HepG2 (cell line): Measurements from ENCODE around the gene UGT1A3. TPM values are rescaled to one million over a fixed set of nuclear protein-coding genes. Genes with fewer than 3 reads are reported as not detected.
"Not testable (repeated sequence)": the region's sequence is repeated elsewhere in the genome, so short reads cannot be mapped to it uniquely, and the experiment has no call there.

Experiments
- CBX1 ChIP-seq: IDR thresholded peaks from one replicate; pipeline ENCODE4 v1.6.1; 2016; ENCODE audit warnings: antibody characterized with exemption, low read depth
- FOXK1 ChIP-seq: sonication (generic); formaldehyde crosslinking; IDR thresholded peaks from 2 replicates; pipeline ENCODE4 v1.4.0; 2020; ENCODE audit warnings: low read depth, missing genetic modification reagents, borderline replicate concordance
- HDAC1 ChIP-seq: sonication (generic); formaldehyde crosslinking; IDR thresholded peaks from 2 replicates; pipeline ENCODE4 v1.5.1; 2020; ENCODE audit warnings: mild to moderate bottlenecking, missing genetic modification reagents
- HES4 ChIP-seq: sonication (generic); formaldehyde crosslinking; IDR thresholded peaks from 2 replicates; pipeline ENCODE4 v1.9.0; 2021; ENCODE audit warnings: mild to moderate bottlenecking, missing genetic modification reagents, borderline replicate concordance
- HHEX ChIP-seq: IDR thresholded peaks from 2 replicates; pipeline ENCODE4 v1.6.1; 2016; ENCODE audit warnings: control low read depth
- MAFK ChIP-seq, 2 experiments: IDR thresholded peaks in 1 of 2; conservative IDR thresholded peaks in 1 of 2; 2 replicates each; pipeline ENCODE4 v1.6.1; 2011; ENCODE audit warnings: improper control_type of control experiment in 2 of 2, low read length in 2 of 2
- MTF2 ChIP-seq: sonication (generic); formaldehyde crosslinking; IDR thresholded peaks from 2 replicates; pipeline ENCODE4 v1.5.0; 2020; ENCODE audit warnings: missing genetic modification reagents, borderline replicate concordance
- PHF8 ChIP-seq: sonication (generic); formaldehyde crosslinking; IDR thresholded peaks from 2 replicates; pipeline ENCODE4 v1.5.0; 2020; ENCODE audit warnings: missing genetic modification reagents
- SOX6 ChIP-seq, 2 experiments: fragments of 450-650 bp in 1 of 2; sonication (generic) in 1 of 2; formaldehyde crosslinking in 1 of 2; IDR thresholded peaks; 2 replicates each; pipeline versions ENCODE4 v1.4.0 to v1.6.1; 2017 to 2020; ENCODE audit warnings: antibody characterized with exemption in 1 of 2, mild to moderate bottlenecking in 1 of 2, missing genetic modification reagents in 1 of 2
- SP5 ChIP-seq: IDR thresholded peaks from 2 replicates; pipeline ENCODE4 v1.6.1; 2016; ENCODE audit warnings: low read depth, borderline replicate concordance
- TSC22D2 ChIP-seq: sonication (generic); formaldehyde crosslinking; IDR thresholded peaks from 2 replicates; pipeline ENCODE4 v1.5.1; 2020; ENCODE audit warnings: missing genetic modification reagents, mild to moderate bottlenecking, borderline replicate concordance
- ZFP1 ChIP-seq: IDR thresholded peaks from 2 replicates; pipeline ENCODE4 v1.6.1; 2016
- ZKSCAN8 ChIP-seq: IDR thresholded peaks from 2 replicates; pipeline ENCODE4 v1.6.1; 2016; ENCODE audit warnings: borderline replicate concordance, missing genetic modification reagents, missing compliant biosample characterization
- ZNF331 ChIP-seq: sonication (generic); formaldehyde crosslinking; IDR thresholded peaks from 2 replicates; pipeline ENCODE4 v1.4.0; 2020; ENCODE audit warnings: missing genetic modification reagents
- polyA plus RNA-seq, 8 experiments: library from polyadenylated mRNA; depleted of rRNA in 3 of 8; stranded (reverse) in 7 of 8; unstranded in 1 of 8; fragments of >200 nt; fragmentation: Illumina TruSeq in 4 of 8; extraction: Trizol in 4 of 8; gene quantifications; 2 replicates each; pipeline versions ENCODE4 v1.2.1 to v1.2.3, GENCODE V29; 2011 to 2016; ENCODE audit warnings: low read depth in 4 of 8, missing spikeins in 1 of 8, mixed read lengths in 1 of 8; ENCODE audit not compliant: insufficient read depth in 1 of 8
- total RNA-seq, 5 experiments: library from RNA; depleted of rRNA; stranded (reverse); fragments of >200 nt; fragmentation: Illumina TruSeq; extraction: Trizol; gene quantifications; 2 replicates each; pipeline ENCODE4 v1.2.3, GENCODE V29; 2016; ENCODE audit warnings: low read depth in 1 of 5
- TF ChIP-seq, protein P1 (sequence below): sonication (generic); formaldehyde crosslinking; IDR thresholded peaks from 2 replicates; pipeline ENCODE4 v1.4.0; 2020; ENCODE audit warnings: mild to moderate bottlenecking, missing genetic modification reagents, borderline replicate concordance
- TF ChIP-seq, protein P2 (sequence below), 2 experiments: sonication (generic) in 1 of 2; formaldehyde crosslinking in 1 of 2; IDR thresholded peaks; 2 replicates each; pipeline versions ENCODE4 v1.4.0 to v1.6.1; 2016 to 2020; ENCODE audit warnings: borderline replicate concordance in 1 of 2, low read depth in 1 of 2, mild to moderate bottlenecking in 1 of 2, missing genetic modification reagents in 1 of 2
- TF ChIP-seq, protein P3 (sequence below): sonication (generic); formaldehyde crosslinking; IDR thresholded peaks from 2 replicates; pipeline ENCODE4 v1.4.0; 2020; ENCODE audit warnings: low read depth, mild to moderate bottlenecking, missing genetic modification reagents

Gene UGT1A3
- total and polyA plus RNA-seq, 2 of the 13 experiments (the other 11 are each of a cell fraction or from before 2014, with no cell fraction given) = not detected

DNA sequence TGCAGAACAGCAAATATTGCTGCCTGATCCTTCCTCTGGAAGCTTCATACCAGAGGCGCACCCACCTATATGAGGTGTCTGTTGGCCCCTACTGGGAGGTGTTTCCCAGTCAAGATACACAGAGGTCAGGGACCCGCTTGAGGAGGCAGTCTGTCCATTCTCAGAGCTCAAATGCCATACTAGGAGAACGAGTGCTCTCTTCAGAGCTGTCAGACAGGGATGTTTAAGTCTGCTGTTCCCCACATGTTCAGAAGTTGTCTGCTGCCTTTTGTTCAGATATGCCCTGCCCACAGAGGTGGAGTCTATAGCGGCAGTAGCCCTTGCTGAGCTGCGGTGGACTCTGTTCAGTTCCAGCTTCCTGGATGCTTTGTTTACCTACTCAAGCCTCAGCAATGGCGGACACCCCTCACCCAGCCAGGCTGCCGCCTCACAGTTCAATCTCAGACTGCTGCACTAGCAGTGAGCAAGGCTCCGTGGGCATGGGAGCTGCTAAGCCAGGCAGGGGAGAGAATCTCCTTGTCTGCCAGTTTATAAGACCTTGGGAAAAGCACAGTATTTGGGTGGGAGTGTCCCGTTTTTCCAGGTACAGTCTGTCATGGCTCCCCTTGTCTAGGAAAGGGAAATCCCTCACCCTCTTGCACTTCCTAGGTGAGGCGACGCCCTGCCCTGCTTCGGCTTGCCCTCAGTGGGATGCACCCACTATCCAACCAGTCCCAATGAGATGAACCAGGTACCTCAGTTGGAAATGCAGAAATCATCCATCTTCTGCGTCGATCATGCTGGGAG, 8.2 kb downstream of the UGT1A3 start (continued):
- TF ChIP-seq, protein P1, sequence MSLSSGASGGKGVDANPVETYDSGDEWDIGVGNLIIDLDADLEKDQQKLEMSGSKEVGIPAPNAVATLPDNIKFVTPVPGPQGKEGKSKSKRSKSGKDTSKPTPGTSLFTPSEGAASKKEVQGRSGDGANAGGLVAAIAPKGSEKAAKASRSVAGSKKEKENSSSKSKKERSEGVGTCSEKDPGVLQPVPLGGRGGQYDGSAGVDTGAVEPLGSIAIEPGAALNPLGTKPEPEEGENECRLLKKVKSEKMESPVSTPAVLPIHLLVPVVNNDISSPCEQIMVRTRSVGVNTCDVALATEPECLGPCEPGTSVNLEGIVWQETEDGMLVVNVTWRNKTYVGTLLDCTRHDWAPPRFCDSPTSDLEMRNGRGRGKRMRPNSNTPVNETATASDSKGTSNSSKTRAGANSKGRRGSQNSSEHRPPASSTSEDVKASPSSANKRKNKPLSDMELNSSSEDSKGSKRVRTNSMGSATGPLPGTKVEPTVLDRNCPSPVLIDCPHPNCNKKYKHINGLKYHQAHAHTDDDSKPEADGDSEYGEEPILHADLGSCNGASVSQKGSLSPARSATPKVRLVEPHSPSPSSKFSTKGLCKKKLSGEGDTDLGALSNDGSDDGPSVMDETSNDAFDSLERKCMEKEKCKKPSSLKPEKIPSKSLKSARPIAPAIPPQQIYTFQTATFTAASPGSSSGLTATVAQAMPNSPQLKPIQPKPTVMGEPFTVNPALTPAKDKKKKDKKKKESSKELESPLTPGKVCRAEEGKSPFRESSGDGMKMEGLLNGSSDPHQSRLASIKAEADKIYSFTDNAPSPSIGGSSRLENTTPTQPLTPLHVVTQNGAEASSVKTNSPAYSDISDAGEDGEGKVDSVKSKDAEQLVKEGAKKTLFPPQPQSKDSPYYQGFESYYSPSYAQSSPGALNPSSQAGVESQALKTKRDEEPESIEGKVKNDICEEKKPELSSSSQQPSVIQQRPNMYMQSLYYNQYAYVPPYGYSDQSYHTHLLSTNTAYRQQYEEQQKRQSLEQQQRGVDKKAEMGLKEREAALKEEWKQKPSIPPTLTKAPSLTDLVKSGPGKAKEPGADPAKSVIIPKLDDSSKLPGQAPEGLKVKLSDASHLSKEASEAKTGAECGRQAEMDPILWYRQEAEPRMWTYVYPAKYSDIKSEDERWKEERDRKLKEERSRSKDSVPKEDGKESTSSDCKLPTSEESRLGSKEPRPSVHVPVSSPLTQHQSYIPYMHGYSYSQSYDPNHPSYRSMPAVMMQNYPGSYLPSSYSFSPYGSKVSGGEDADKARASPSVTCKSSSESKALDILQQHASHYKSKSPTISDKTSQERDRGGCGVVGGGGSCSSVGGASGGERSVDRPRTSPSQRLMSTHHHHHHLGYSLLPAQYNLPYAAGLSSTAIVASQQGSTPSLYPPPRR (CRISPR knock-in tag) = peak; percentile 63
- TF ChIP-seq MAFK (conservative IDR thresholded peaks at IDR 0.05 in 1 of 2, IDR thresholded peaks at IDR 0.05 in 1 of 2; ENCODE audit: low read length in 2 of 2) (peak in 1 of 2 experiments; percentile 39; a peak in 1 of 4 replicates), ZKSCAN8 (0 out of 2 replicates have a peak, but pooled peaks have one; percentile 23), CBX1 (peak; percentile 69), SP5 (CRISPR knock-in tag) (0 out of 2 replicates have a peak, but pooled peaks have one; percentile 20), PHF8 (CRISPR knock-in tag) (0 out of 2 replicates have a peak, but pooled peaks have one; percentile 16), FOXK1 (CRISPR knock-in tag) (peak; percentile 72), ZNF331 (peak; percentile 40; the same call in 1 of the 2 replicates), MTF2 (peak; percentile 94; the same call in 1 of the 2 replicates), HHEX (0 out of 2 replicates have a peak, but pooled peaks have one; percentile 30), SOX6 (CRISPR knock-in tag; IDR thresholded peaks at IDR 0.05) (peak; percentile 82), HDAC1 (peak; percentile 79), HES4 (CRISPR knock-in tag) (peak; percentile 60; the same call in 1 of the 2 replicates), ZFP1 (peak; percentile 44; the same call in 1 of the 2 replicates), TSC22D2 (CRISPR knock-in tag) (0 out of 2 replicates have a peak, but pooled peaks have one; percentile 47)
- TF ChIP-seq, protein P2, sequence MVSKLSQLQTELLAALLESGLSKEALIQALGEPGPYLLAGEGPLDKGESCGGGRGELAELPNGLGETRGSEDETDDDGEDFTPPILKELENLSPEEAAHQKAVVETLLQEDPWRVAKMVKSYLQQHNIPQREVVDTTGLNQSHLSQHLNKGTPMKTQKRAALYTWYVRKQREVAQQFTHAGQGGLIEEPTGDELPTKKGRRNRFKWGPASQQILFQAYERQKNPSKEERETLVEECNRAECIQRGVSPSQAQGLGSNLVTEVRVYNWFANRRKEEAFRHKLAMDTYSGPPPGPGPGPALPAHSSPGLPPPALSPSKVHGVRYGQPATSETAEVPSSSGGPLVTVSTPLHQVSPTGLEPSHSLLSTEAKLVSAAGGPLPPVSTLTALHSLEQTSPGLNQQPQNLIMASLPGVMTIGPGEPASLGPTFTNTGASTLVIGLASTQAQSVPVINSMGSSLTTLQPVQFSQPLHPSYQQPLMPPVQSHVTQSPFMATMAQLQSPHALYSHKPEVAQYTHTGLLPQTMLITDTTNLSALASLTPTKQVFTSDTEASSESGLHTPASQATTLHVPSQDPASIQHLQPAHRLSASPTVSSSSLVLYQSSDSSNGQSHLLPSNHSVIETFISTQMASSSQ (IDR thresholded peaks at IDR 0.05; ENCODE audit: low read depth) = not testable (repeated sequence)
- TF ChIP-seq, protein P2 (CRISPR knock-in tag; IDR thresholded peaks at IDR 0.05; ENCODE audit: borderline replicate concordance) = peak; percentile 17; the same call in 1 of the 2 replicates
- TF ChIP-seq, protein P3, sequence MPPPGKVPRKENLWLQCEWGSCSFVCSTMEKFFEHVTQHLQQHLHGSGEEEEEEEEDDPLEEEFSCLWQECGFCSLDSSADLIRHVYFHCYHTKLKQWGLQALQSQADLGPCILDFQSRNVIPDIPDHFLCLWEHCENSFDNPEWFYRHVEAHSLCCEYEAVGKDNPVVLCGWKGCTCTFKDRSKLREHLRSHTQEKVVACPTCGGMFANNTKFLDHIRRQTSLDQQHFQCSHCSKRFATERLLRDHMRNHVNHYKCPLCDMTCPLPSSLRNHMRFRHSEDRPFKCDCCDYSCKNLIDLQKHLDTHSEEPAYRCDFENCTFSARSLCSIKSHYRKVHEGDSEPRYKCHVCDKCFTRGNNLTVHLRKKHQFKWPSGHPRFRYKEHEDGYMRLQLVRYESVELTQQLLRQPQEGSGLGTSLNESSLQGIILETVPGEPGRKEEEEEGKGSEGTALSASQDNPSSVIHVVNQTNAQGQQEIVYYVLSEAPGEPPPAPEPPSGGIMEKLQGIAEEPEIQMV (CRISPR knock-in tag) = peak; percentile 40; the same call in 1 of the 2 replicates
- TF ChIP-seq SOX6 (IDR thresholded peaks at IDR 0.05) = not testable (repeated sequence)
